Lung microvascular endothelial cell (primary cell): ENCODE results near the gene PXYLP1. TPM values are rescaled to one million over a fixed set of nuclear protein-coding genes. Genes with fewer than 3 reads are reported as not detected.
"Not testable (repeated sequence)": the region's sequence is repeated elsewhere in the genome, so short reads cannot be mapped to it uniquely, and the experiment has no call there.

ENCODE experiments used
- DNase-seq, 2 donors: peaks; one replicate each; pipeline versions ENCODE4 v3.0.0 to v3.0.0-alpha.2; 2010; ENCODE audit warnings: low read depth in 2 of 2
- total RNA-seq: library from RNA; depleted of rRNA; stranded (reverse); fragments of >200 nt; gene quantifications from 2 replicates; pipeline ENCODE4 v1.2.1, GENCODE V29; 2014

Gene PXYLP1
- total RNA-seq, 1 donor from 2014 or later, result 0.40 TPM

GRCh38 chr3:141292356-141293058 lies 60.9 kb downstream of the PXYLP1 start:
- no peak for DNase-seq

- DNase-seq, result peak; percentile 45 to 59
These were observed 62.7 kb downstream of the PXYLP1 start for GRCh38 chr3:141294301-141294700.

GRCh38 chr3:141294848-141295247 lies 63.2 kb downstream of the PXYLP1 start:
- DNase-seq, result peak; percentile 54 to 88

DNA sequence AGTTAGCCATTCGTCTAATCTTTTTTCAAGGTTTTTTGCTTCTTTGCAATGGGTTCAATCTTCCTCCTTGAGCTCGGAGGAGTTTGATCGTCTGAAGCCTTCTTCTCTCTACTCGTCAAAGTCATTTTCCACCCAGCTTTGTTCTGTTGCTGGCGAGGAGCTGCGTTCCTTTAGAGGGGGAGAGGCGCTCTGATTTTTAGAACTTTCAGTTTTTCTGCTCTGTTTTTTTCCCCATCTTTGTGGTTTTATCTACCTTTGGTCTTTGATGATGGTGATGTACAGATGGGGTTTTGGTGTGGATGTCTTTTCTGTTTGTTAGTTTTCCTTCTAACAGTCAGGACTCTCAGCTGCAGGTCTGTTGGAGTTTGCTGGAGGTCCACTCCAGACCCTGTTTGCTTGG lies 68.8 kb downstream of the PXYLP1 start:
- not testable (repeated sequence) for DNase-seq

- DNase-seq, result peak in 1 of 2 donors; percentile 71
These were observed 70.9 kb downstream of the PXYLP1 start for GRCh38 chr3:141302364-141303141.

- peak; percentile 84 to 86 for DNase-seq
These were observed 72.0 kb downstream of the PXYLP1 start for GRCh38 chr3:141303481-141304223.

GRCh38 chr3:141305436-141305835 lies 73.8 kb downstream of the PXYLP1 start:
- peak; percentile 28 to 35 for DNase-seq

DNA sequence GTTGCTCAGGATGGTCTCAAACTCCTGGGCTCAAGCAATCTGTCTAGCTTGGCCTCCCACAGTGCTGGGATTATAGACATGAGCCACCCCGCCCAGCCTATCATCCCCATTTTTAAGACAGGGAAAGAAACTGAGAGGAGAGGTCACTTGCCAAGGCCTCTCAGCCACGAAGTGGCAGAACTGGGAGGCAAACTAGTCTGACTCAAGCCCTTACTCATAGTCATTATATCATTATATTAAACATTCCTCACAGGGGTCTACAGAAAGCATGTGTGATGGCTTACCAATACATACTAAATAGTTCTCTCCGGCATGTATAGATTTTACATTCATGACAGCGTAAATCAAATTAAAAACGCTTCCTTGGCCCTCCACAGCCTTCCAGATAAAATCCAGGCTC lies 74.7 kb downstream of the PXYLP1 start:
- DNase-seq, result no peak

DNA sequence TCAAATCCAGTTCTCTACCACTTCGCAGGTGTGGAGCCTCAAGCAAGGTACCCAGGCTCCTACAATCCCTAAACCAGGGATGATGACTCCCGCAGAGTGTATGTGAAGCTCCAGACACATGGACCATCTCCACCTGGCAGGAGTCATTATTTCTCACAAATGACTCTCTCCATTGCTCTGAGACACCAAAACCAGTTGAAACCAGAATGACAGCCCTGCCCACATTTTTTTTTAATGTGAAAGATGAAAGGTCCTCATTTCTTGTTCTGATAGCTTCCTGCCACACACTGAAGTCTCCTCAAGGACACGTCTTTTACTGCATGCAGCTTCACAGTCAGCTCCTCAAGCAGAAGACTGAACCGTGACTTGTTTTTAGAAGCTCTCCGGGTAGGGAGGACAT lies 75.3 kb downstream of the PXYLP1 start:
- DNase-seq, result no peak

DNA sequence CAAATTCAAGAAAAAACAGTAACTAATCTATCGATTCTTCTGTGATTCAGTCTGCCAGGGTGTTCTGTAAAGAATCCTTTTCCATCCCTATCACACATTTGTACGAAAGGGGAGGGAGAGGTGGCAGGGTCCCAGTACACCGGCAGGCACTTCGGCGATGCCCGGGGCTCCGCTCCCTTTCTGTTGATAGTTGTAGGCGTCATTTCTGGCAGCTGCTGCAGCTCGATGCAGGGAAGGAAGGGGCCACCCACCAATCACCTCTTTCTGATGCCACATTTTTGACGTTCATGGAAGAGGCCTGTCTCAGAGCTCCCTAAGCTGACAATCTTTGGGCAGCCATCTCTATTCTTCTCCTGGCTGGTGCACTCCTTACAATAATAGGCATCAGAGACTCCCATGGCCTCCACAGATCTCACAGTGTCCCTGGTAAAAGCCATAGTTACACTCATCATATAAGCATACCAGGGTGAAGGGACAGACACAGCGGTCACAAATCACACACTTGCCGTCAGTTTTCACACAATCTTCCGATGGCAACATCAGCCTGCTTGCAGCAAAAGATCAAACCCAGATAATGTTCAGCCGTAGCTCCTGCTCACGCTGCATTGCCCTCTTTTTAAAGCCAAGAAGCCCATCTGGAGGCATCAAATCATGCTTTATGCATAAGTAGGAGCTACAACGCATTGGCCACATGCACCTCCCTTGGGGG lies 75.9 kb downstream of the PXYLP1 start:
- DNase-seq, result no peak

DNA sequence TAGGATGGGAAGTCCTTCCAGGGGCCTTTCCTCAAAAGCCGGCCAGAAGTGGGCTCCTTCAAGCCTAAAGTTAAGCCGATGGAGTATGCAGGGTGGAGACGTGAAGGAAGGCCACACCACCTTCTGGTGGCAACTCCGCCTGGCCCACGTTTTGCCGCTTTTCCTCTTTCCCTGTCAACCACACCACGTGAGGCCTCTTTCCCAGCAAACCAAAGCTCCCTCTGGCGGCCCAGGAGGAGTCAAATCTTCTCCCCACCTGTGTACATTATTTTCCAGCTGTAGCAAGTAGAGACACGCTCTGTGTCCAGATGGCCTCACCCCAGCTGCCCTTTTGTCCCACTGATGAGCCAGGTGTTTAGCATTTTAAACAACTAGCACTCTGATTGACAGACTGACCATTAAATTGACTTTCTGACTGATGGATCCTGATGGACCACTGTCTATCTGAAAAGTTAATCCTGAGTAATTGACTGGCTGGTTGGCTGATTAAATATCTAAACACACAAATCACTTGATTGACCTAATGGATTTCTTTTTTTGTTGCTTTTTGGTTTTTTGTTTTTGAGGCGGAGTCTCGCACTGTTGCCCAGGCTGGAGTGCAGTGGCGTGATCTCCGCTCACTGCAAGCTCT lies 77.1 kb downstream of the PXYLP1 start:
- peak; percentile 56 to 78 for DNase-seq

GRCh38 chr3:141311170-141311495 lies 79.5 kb downstream of the PXYLP1 start:
- DNase-seq, result no peak

DNA sequence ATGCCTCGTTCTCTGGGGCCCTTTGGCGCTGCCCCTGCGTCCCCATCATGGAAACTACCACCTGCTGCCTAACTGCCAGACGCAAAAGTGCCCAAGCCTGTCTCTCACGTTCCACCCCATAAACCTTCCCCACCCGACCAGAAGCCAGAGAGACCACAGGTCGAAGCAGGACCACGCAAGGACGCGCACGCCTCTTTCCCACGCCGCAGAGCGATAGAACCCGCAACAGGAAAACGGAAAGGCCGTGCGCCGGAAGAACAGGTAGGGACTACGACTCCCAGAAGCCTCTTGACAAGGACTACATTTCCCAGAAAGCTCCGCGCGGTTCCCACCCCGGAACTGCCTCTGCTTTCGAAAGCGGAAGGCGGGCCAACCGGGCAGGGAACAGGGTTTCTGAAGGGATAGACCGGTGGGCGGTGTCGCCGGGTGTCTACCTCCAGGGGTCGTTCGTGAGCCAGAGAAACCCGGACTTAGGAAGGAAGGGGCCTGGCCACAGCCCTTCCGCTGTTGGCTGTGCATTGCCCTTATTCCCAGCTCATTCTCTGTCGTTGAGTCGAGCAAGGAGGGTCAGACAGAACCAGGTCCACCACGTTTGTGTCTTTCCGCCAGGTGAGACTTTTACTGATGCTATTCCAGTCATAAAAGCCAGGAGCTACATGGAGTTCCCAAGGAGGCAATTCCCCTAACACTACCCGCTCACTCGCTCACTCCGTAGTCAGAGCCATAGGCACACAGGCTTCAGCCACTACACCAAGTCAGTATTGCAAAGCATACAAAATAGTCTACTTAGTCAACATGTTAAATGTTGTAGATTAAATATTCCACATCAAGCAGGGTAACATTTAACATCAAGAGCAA lies 80.1 kb downstream of the PXYLP1 start:
- DNase-seq, result peak; percentile 97 to 98

GRCh38 chr3:141312354-141313092 lies 80.9 kb downstream of the PXYLP1 start:
- DNase-seq, result no peak

GRCh38 chr3:141313093-141313683 lies 81.6 kb downstream of the PXYLP1 start:
- no peak for DNase-seq

DNA sequence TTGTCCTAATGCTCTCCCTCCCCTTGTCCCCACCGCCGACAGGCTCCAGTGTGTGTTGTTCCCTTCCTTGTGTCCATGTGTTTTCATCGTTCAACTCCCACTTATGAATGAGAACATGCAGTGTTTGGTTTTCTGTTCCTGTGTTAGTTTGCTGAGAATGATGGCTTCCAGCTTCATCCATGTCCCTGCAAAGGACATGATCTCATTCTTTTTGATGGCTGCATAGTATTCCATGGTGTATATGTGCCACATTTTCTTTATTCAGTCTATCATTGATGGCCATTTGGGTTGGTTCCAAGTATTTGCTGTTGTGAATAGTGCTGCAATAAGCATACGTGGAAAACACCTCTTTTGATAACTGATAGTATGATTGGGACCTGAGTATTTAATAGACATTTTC lies 82.8 kb downstream of the PXYLP1 start:
- not testable (repeated sequence) for DNase-seq

DNA sequence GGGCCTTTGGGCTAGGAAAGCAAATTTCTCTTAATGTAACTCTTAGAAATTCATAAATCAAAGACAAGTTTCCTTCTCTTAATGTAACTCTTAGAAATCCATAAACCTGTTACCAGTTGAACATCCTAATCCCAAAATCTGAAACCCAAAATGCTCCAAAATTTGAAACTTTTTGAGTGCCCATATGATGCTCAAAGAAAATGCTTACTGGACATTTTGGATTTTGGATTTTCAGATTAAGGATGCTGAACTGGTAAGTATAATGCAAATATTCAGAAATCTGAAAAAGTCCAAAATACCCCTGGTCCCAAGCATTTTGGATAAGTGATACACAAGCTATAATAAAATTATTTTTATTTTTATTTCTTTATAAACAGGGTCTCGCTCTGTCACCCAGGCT lies 85.2 kb downstream of the PXYLP1 start:
- DNase-seq, result no peak

DNA sequence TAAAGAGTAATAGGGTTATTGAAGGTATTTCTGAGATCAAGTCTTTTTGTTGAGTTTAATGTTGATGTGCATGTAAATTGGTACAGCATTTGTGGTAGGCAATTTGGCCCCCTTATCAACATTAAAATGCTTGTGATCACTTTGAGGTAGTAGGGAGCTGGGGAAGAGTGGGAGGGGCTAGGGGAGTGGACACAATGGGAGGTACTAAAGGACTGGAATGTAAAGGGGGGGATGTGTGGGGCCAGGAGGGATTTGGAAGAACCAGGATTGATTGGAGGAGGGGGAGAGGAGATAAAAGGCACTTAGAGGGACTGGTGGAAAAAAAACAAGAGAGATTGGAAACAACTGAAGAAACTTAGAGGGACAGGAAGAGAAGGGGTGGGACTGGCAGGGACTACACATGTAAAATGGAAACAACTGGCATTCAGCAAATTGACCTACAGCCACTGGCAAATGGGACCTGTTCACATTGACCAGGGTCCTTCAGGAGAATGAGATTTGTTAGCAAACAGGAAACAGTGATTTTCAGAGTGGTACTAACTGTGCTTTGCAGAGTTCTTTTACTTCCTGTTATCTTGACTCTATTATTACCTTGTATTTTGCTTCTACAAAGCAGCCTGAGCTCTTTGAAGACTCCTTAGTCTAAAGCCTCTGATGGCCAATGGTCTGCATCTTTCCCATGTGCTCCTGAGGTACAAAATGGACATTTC lies 88.9 kb downstream of the PXYLP1 start:
- peak in 1 of 2 donors; percentile 20 for DNase-seq

GRCh38 chr3:141321109-141321497 lies 89.5 kb downstream of the PXYLP1 start:
- peak in 1 of 2 donors; percentile 63 for DNase-seq
